Endothelial cell of umbilical vein (primary cell): ENCODE data around the gene FYN. TPM values are rescaled to one million over a fixed set of nuclear protein-coding genes. Genes with fewer than 3 reads are reported as not detected.

Experiments
- BruUV-seq: library from RNA; stranded (reverse); fragments of 400-500 nt; replicated peaks from 2 replicates; lab custom pipeline; 2021; lab: Mats Ljungman, UMichigan
- CTCF ChIA-PET: fragments of 300-600, 350-600 bp; sonication (Branson Sonifier 250); formaldehyde crosslinking; loops from one replicate; lab custom pipeline; 2021; ENCODE audit warnings: antibody characterized with exemption, inconsistent platforms; lab: Charles Lee
- POLR2A ChIA-PET: fragments of 300-600, 350-600 bp; sonication (Branson Sonifier 250); formaldehyde crosslinking; loops from one replicate; lab custom pipeline; 2021; ENCODE audit warnings: antibody characterized with exemption, inconsistent platforms; lab: Charles Lee
- DNase-seq: peaks from one replicate; pipeline ENCODE4 v3.0.0-alpha.2; 2011; ENCODE audit warnings: low read depth, low spot score
- FAIRE-seq: peaks from 2 replicates; lab custom pipeline; 2011; peaks lifted over from hg19 to GRCh38; lab: Jason Lieb, UNC
- H2AFZ ChIP-seq: 2 replicates; pipeline ENCODE4 v1.6.0; 2012; ENCODE audit warnings: low read depth, low read length, control low read depth, inconsistent platforms
- H3K27ac ChIP-seq: 2 replicates; pipeline ENCODE4 v1.5.1; 2011; ENCODE audit warnings: low read depth, mild to moderate bottlenecking, control low read depth, low read length, moderate library complexity; ENCODE audit not compliant: insufficient read depth
- H3K27me3 ChIP-seq, 2 experiments: 2 replicates each; pipeline versions ENCODE4 v1.6.0 to v1.6.1; 2011; ENCODE audit warnings: low read length in 2 of 2, mixed read lengths in 1 of 2; ENCODE audit not compliant: control insufficient read depth in 2 of 2, insufficient read depth in 2 of 2
- H3K36me3 ChIP-seq, 2 experiments: 2 replicates in 1 of 2; 3 replicates in 1 of 2; pipeline ENCODE4 v1.5.1; 2011; ENCODE audit warnings: low read length in 2 of 2, mild to moderate bottlenecking in 1 of 2, moderate library complexity in 1 of 2; ENCODE audit not compliant: control insufficient read depth in 2 of 2, insufficient read depth in 2 of 2; ENCODE audit errors: extremely low read depth in 1 of 2
- H3K4me1 ChIP-seq: 3 replicates; pipeline ENCODE4 v1.5.1; 2011; ENCODE audit warnings: mild to moderate bottlenecking, low read length; ENCODE audit not compliant: control insufficient read depth, insufficient read depth; ENCODE audit errors: extremely low read depth
- H3K4me2 ChIP-seq: 2 replicates; pipeline ENCODE4 v1.6.1; 2011; ENCODE audit warnings: low read length, control low read depth, mixed read lengths; ENCODE audit not compliant: insufficient read depth
- H3K4me3 ChIP-seq, 3 experiments: fragments of 200-600 bp in 1 of 3; sonication (generic), shearing (Covaris generic) in 1 of 3; replicated peaks in 1 of 3; 2 replicates each; pipeline ENCODE4 v1.5.1; 2011 to 2016; ENCODE audit warnings: control low read depth in 3 of 3, low read length in 3 of 3, mild to moderate bottlenecking in 2 of 3, inconsistent platforms in 1 of 3, low read depth in 1 of 3, moderate library complexity in 1 of 3; ENCODE audit not compliant: insufficient read depth in 1 of 3
- H3K79me2 ChIP-seq: 2 replicates; pipeline ENCODE4 v1.6.0; 2012; ENCODE audit warnings: low read length, inconsistent platforms; ENCODE audit not compliant: control insufficient read depth, insufficient read depth
- H3K9ac ChIP-seq: replicated peaks from 2 replicates; pipeline ENCODE3; 2011; ENCODE audit warnings: low read length, control low read depth; ENCODE audit not compliant: insufficient read depth; ENCODE audit errors: extremely low read depth
- H3K9me1 ChIP-seq: replicated peaks from 3 replicates; pipeline ENCODE4 v1.6.0; 2011; ENCODE audit warnings: mild to moderate bottlenecking, low read length; ENCODE audit not compliant: control insufficient read depth, insufficient read depth; ENCODE audit errors: extremely low read depth
- H3K9me3 ChIP-seq: replicated peaks from 2 replicates; pipeline ENCODE4 v1.5.1; 2012; ENCODE audit warnings: low read length, inconsistent platforms; ENCODE audit not compliant: control insufficient read depth, insufficient read depth
- H4K20me1 ChIP-seq: replicated peaks from 2 replicates; pipeline ENCODE3; 2011; ENCODE audit warnings: mild to moderate bottlenecking, low read length; ENCODE audit not compliant: control insufficient read depth, insufficient read depth; ENCODE audit errors: extremely low read depth
- CTCF ChIP-seq, 2 donors: IDR thresholded peaks; 1 replicate in 1 of 2; 2 replicates in 1 of 2; pipeline ENCODE4 v1.5.1; 2011; ENCODE audit warnings: low read length in 2 of 2, mild to moderate bottlenecking in 2 of 2, moderate library complexity in 2 of 2, control low read depth in 1 of 2, inconsistent platforms in 1 of 2, low read depth in 1 of 2; ENCODE audit not compliant: insufficient read depth in 1 of 2; ENCODE audit errors: extremely low read depth in 1 of 2
- EZH2 ChIP-seq: IDR thresholded peaks from 2 replicates; pipeline ENCODE4 v1.6.1; 2012; ENCODE audit warnings: borderline replicate concordance, low read depth, mild to moderate bottlenecking, moderate library complexity, low read length, inconsistent platforms; ENCODE audit not compliant: severe bottlenecking
- FOS ChIP-seq: IDR thresholded peaks from 2 replicates; pipeline ENCODE4 v1.6.1; 2011; ENCODE audit warnings: mild to moderate bottlenecking, low read length, moderate library complexity, borderline replicate concordance; ENCODE audit not compliant: insufficient read depth
- GATA2 ChIP-seq: IDR thresholded peaks from 2 replicates; pipeline ENCODE4 v1.7.0; 2011; ENCODE audit warnings: low read depth, mild to moderate bottlenecking, moderate library complexity, mixed read lengths, low read length; ENCODE audit not compliant: insufficient read length, insufficient read depth
- JUN ChIP-seq: IDR thresholded peaks from 2 replicates; pipeline ENCODE4 v1.6.1; 2011; ENCODE audit warnings: borderline replicate concordance, low read depth; ENCODE audit not compliant: insufficient read length, insufficient read depth
- MAX ChIP-seq: IDR thresholded peaks from 2 replicates; pipeline ENCODE4 v1.6.1; 2011; ENCODE audit not compliant: insufficient read depth, insufficient read length
- MYC ChIP-seq: IDR thresholded peaks from one replicate; pipeline ENCODE4 v1.6.1; 2011; ENCODE audit warnings: mild to moderate bottlenecking, low read depth, low read length
- POLR2A ChIP-seq: IDR thresholded peaks from 2 replicates; pipeline ENCODE4 v1.6.1; 2012; ENCODE audit warnings: low read depth, mild to moderate bottlenecking, control low read depth, low read length
- POLR2AphosphoS5 ChIP-seq: IDR thresholded peaks from 2 replicates; pipeline ENCODE4 v1.6.1; 2012; ENCODE audit warnings: low read depth, mild to moderate bottlenecking, control low read depth, low read length, moderate library complexity; ENCODE audit not compliant: insufficient read depth
- dilution Hi-C: fragments of 300-500 bp; cut with MboI; formaldehyde crosslinking; loops from one replicate; pipeline ENCODE4 v1.15.0; 2019; ENCODE audit warnings: low sequenced_read_pairs; ENCODE audit not compliant: extremely low pct_ligation_motif_present
- intact Hi-C: fragments of 100-400 bp; cut with micrococcal nuclease; formaldehyde crosslinking; loops from one replicate; pipeline ENCODE4 v1.10.0; 2022
- polyA plus RNA-seq, 4 experiments: library from polyadenylated mRNA; depleted of rRNA in 3 of 4; stranded (reverse) in 3 of 4; unstranded in 1 of 4; fragments of >200 nt; gene quantifications; 2 replicates each; pipeline versions ENCODE4 v1.2.1 to v1.2.3, GENCODE V29; 2011 to 2012; ENCODE audit warnings: missing spikeins in 1 of 4
- total RNA-seq: library from RNA; stranded (reverse); gene quantifications from 2 replicates; pipeline ENCODE4 v1.2.3, GENCODE V29; 2021

The FYN gene
- total and polyA plus RNA-seq, 2 donors (not counting 3 experiments of a cell fraction or from before 2014, with no cell fraction given), result 69.0 to 143 TPM

GRCh38 chr6:111806165-111806547 is 67.1 kb downstream of the FYN start:
- DNase-seq (no peak), FAIRE-seq (no peak)
- Histone ChIP-seq H4K20me1 (peaks cover 6% of the 10 kb centered on the region), H3K79me2 (no peaks in the 10 kb centered on the region), H3K4me1 (peaks cover 39% of the 10 kb centered on the region), H3K4me2 (no peak overlapping the region), H3K4me3 (no peak overlapping the region), H3K27ac (peak overlapping the region; percentile 13), H2AFZ (no peak overlapping the region), H3K36me3 (no peaks in the 10 kb centered on the region), H3K9ac (no peak overlapping the region), H3K9me3 (no peaks in the 10 kb centered on the region), H3K9me1 (no peaks in the 10 kb centered on the region), H3K27me3 (no peaks in the 10 kb centered on the region)
- dilution Hi-C loops, result no loop called here
- POLR2A ChIA-PET, result interaction anchor here (0.6 kb wide), 1 partner anchor 36 kb away, joined by 4 read pairs; no protein-coding TSS in a partner anchor
- BruUV-seq, result no TSS peak
- no peak for TF ChIP-seq GATA2
- TF ChIP-seq POLR2AphosphoS5, result no peak
- TF ChIP-seq JUN, result no peak
- TF ChIP-seq MYC, result no peak
- no peak for TF ChIP-seq CTCF (IDR thresholded peaks at IDR 0.05; ENCODE audit: extremely low read depth in 1 of 2, insufficient read depth in 1 of 2, low read depth in 1 of 2, low read length in 2 of 2)
- no peak for TF ChIP-seq MAX
- no peak for TF ChIP-seq FOS
- no peak for TF ChIP-seq POLR2A
- TF ChIP-seq EZH2, result no peak
- CTCF ChIA-PET, result interaction anchor here (0.8 to 1.1 kb wide), 4 partner anchors 8 to 96 kb away, joined by 3 to 4 read pairs (median 4); no protein-coding TSS in a partner anchor
- intact Hi-C loops, result no loop called here
